GM19467 (cell line): ENCODE measurements around the gene STING1.
A peak's percentile ranks its signal among the peaks of the same experiment; 100 is the strongest.

ENCODE experiments used
- ATAC-seq: cut with Tn5 transposase; IDR thresholded peaks from one replicate; pipeline ENCODE4 v1.9.1; 2021; ENCODE audit warnings: mild to moderate bottlenecking, moderate library complexity; ENCODE audit not compliant: unreplicated experiment

Gene STING1

DNA sequence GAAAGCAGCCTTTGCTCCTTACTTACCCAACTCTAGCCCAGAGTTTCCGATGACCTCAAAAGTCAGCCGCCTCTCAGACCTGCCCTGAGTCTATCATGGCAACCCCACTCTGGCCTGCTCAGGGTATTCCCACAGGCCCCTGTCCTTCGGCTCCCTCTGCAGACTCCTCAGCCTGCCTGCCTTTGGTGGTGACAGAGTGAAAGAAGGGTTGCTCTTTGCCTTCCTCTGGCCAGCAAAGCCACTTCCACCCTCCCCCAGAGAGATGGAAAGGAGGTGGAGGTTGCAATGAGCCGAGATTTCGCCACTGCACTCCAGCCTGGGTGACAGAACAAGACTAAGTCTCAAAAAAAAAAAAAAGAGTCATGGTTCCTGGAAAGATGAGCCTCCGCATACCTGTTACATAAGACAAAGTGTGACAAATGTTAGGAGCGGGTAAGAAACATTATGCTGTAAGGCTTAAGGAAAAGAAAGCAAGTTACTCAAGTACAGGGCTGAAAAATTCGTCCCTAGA, 14.1 kb downstream of the STING1 start:
- no peak for ATAC-seq

DNA sequence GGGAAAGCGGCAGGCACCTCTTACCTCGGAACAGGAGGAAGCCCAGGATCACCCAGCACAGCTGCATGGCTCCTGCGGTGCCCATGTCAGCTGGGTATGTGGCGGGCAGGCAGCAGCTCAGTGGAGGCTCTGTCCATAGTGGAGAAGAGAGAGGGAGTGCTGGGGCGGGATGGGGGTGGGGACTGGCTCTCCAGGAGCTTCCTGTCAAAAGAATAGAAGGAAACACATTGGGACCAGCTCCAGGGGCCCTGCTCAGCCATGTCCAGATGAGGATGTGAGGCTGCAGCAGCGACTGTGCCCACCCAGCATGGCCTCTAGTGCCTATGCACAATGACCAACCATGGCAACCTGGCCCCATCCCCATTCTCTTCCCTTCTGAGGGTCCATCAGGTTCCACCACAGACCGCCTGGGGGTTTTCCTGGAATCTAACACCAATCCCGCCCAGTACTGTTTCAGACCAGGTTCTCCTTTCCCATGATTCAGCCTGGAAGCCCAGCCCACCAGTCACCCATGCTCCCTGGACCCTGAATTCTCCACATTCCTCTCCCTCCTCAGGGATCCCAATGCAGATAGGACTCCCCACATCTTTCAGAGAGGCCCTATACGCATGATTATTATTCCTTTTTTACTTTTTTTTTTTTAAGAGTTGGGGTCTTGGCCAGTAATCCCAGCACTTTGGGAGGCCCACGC, 19.8 kb downstream of the STING1 start, which contains the start of gene ECSCR:
Gene ECSCR (minus strand): TSS at position 158 of the 691 bp plus-strand sequence. CDS start 73 bp downstream, at position 85.
- ATAC-seq = no peak

- no peak for ATAC-seq
Measured at GRCh38 chr5:139461698-139462097, 20.9 kb downstream of the STING1 start.

- no peak for ATAC-seq
Measured at GRCh38 chr5:139461176-139461575, 21.4 kb downstream of the STING1 start.

GRCh38 chr5:139460455-139460854, 22.1 kb downstream of the STING1 start:
- no peak for ATAC-seq

- ATAC-seq = peak; percentile 30
Measured at GRCh38 chr5:139459451-139459934, 23.1 kb downstream of the STING1 start.

DNA sequence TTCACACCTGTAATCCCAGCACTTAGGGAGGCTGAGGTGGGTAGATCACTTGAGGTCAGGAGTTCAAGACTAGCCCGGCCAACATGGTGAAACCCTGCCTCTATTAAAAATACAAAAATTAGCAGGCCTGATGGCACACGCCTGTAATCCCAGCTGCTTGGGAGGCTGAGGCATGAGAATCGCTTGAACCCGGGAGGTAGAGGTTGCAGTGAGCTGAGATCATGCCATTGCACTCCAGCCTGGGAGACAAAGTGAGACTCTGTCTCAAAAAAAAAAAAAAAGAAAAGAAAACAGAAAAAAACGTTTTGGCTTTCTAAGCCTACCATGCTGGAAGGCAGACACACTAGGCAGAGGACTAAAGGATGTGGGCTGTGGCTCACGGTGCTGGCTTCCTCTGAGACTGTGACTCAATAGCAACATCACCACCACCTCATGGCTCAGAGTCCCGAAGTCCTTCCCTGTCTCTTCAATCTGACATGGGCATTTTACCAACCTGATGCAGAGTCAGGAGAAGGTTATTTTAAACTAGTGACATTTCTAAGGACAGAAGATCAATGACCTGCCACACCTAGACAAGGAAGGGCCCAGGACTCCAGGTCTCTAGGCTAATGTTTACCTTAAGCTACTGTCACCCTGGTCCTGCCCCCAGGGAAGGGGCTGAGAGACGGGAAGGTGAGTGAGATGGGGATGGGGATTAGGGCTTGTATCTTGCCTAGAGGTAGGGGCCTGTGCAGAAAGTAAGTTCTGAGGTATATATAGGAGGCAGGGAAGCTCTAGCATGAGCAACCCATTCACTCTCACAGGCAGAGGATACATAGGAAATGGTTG, 23.8 kb downstream of the STING1 start:
- peak; percentile 53 for ATAC-seq

DNA sequence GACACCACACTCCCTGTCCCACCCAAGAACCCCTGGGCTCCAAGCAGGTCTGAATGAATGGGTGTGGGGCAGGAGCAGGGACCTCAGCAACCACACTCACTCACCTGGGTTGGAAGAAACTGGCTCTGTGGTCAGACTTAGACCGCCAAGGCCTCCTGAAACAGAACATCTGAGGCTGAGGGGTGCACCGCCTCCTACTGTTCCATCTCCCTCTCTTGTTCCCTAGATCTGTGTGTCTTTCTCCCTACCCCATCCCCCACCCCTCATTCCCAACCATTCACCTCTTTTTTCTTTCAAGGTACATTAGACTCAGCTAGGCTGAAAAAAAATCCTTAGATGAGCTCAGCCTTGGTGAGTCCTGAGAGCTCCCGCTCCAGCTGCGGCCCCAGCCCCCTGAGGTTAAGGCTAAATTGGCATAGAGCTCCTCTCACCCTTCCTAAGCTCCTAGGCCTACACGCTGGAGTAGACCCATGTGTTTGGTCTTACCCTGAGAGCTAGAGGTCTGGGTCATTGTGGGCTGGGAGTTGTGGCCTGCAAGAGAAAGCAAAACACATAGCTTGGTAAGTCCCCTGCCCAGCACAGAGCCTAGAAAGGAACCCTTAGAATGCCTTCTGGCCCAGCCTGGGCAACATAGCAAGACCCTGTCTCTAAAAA, 24.8 kb downstream of the STING1 start:
- no peak for ATAC-seq

- no peak for ATAC-seq
Measured at GRCh38 chr5:139457241-139457640, 25.3 kb downstream of the STING1 start.

DNA sequence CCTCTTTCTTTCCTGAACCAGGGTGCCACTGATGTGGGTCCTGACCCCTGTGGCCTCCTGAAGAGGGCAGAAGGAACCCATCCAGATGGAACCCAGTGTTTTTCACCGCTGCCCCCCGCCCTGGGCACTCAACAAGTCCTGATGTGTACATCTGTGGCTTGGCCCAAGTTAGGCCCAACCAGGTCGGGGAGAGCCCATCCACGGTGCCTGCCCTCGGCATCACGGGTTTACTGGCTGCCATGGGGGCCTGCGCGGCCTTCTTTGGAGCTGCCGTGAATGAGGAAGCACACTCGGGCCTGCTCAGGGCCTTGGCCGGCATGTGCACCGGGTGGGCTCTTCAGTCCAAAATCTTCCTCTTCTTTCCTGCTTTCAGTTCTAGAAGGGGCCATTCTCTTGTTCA, 25.8 kb downstream of the STING1 start:
- ATAC-seq = no peak

- ATAC-seq = no peak
Measured at GRCh38 chr5:139454568-139455290, 27.8 kb downstream of the STING1 start.

- no peak for ATAC-seq
Measured at GRCh38 chr5:139453683-139454567, 28.6 kb downstream of the STING1 start.

GRCh38 chr5:139451878-139452660, 30.5 kb downstream of the STING1 start:
- ATAC-seq = no peak

DNA sequence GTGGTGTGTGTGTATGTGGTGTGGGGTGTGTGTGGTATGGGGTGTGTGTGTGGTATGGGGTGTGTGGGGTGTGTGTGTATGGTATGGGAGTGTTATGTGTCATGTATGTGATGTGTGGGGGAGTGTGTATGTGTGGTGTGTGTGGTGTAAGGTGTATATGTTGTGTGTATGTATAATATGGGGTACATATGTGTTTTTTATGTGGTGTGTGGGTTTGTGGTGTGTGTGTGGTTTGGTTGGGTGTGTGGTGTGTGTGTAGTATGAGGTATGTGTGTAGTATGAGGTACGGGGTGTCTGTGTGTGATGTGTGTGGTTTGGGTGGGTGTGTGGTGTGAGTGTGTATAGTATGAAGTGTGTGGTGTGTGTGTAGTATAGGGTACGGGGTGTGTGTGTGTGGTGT, 31.4 kb downstream of the STING1 start:
- no peak for ATAC-seq

- no peak for ATAC-seq
Measured at GRCh38 chr5:139446956-139447779, 35.4 kb downstream of the STING1 start.

DNA sequence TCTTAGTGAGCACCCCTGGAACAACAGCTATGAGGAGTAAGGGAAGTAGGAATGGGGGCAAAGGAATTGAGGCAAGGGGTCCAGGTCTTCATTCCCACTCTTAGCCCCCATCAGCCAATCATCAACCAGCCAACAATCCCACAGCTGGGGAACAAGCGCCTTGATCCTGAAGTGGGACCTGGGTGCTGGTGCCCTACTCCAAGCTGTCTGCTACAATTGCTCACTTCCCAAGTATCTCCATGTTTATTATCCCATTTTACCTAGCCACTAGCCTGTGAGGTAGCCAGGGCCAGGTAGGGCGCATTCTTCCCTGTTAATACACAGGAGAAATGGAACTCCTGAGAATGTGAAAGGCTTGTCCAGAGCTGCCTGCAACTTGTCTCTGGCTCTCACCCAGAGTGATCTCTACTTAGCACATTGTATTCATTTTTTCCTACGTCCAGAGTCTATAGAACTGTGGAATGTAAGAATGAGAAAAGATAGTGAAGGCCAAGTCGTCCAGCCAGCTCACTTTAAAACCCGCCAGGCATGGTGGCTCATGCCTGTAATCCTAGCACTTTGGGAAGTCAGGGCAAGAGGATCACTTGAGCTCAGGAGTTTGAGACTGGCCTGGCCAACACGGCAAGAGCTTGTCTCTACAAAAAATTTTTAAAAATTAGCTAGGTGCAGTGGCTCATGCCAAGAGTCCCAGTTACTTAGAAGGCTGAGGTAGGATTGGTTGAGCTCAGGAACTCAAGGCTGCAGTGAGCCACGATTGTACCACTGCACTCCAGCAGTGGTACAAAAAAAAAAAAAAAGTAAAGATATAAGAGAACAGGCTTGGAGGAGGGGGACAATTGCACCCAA, 37.0 kb downstream of the STING1 start:
- ATAC-seq = no peak

- ATAC-seq = no peak
Measured at GRCh38 chr5:139443831-139444453, 38.6 kb downstream of the STING1 start.
